Measurements from ENCODE around the gene ZNF879. TPM values are rescaled to one million over a fixed set of nuclear protein-coding genes. Genes with fewer than 3 reads are reported as not detected.

The ZNF879 gene
- total and polyA plus RNA-seq, 9 of the 15 experiments (the other 6 are each of a cell fraction or from before 2014, with no cell fraction given): 0.01 to 0.80 (median 0.33) TPM

DNA sequence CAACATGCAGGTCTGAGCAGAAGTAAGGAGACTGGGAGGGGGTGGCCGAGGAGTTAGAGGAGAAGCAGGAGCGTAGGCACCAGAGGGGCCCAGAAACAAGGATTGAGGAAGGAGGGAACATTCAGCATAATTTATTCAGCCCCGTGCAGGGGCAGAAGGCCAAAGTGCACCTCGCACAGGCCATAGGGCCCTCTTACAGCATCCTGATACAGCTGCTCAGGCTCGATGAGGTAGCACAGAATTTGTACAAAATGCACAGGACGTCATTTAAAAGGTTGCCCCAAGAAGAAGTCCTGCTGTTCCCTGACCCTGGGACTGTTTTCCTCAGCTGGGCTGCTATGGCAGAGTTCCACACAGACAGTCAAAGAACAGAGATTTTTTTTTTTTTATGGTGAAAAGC lies 26.4 kb upstream of the ZNF879 start:
- FAIRE-seq (no peak), DNase-seq (ENCODE audit: extremely low read depth in 1 of 4, low spot score in 3 of 4) (no peak), ATAC-seq (no peak)
- Histone ChIP-seq H3K36me3 (ENCODE audit: control insufficient read depth, insufficient read depth, low read length) (no peaks in the 10 kb centered on the region), H3K9me3 (replicated peaks; ENCODE audit: control insufficient read depth, insufficient read depth, low read depth, low read length) (no peaks in the 10 kb centered on the region), H2AFZ (ENCODE audit: low read depth, low read length) (no peak overlapping the region), H4K20me1 (replicated peaks; ENCODE audit: control insufficient read depth, insufficient read depth, low read length) (no peaks in the 10 kb centered on the region), H3K9ac (ENCODE audit: insufficient read depth in 1 of 2, low read depth in 2 of 2, low read length in 2 of 2) (no peak overlapping the region), H3K4me1 (replicated peaks in 1 of 2; ENCODE audit: control insufficient read depth in 2 of 2, insufficient read depth in 2 of 2, low read length in 2 of 2) (no peaks in the 10 kb centered on the region; a peak in 1 of 5 replicates), H3K27ac (ENCODE audit: extremely low read depth, low read depth, low read length) (no peak overlapping the region), H3K9me1 (ENCODE audit: control insufficient read depth, insufficient read depth, low read length) (no peaks in the 10 kb centered on the region), H3K4me3 (no peak overlapping the region), H3K79me2 (ENCODE audit: control insufficient read depth, insufficient read depth, low read length) (no peaks in the 10 kb centered on the region), H3K4me2 (ENCODE audit: insufficient read depth, low read length) (no peak overlapping the region), H3K27me3 (ENCODE audit: control insufficient read depth in 2 of 2, insufficient read depth in 2 of 2, low read length in 2 of 2) (peaks cover 0 to 51% of the 10 kb centered on the region in 2 experiments; a peak in 2 of 5 replicates)
- POLR2A ChIA-PET: interaction anchor here (1.0 kb wide), 1 partner anchor 13 kb away, joined by 5 read pairs; no protein-coding TSS in a partner anchor
- CTCF ChIA-PET (ENCODE audit: low intra/inter-chr PET ratio): no interaction called here
- intact Hi-C loops (cut with micrococcal nuclease): no loop called here
- TF ChIP-seq, protein P1, sequence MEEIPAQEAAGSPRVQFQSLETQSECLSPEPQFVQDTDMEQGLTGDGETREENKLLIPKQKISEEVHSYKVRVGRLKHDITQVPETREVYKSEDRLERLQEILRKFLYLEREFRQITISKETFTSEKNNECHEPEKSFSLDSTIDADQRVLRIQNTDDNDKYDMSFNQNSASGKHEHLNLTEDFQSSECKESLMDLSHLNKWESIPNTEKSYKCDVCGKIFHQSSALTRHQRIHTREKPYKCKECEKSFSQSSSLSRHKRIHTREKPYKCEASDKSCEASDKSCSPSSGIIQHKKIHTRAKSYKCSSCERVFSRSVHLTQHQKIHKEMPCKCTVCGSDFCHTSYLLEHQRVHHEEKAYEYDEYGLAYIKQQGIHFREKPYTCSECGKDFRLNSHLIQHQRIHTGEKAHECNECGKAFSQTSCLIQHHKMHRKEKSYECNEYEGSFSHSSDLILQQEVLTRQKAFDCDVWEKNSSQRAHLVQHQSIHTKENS (CRISPR knock-in tag; IDR thresholded peaks at IDR 0.05): no peak
- TF ChIP-seq HNRNPUL1 (IDR thresholded peaks at IDR 0.05; ENCODE audit: low read length): no peak
- no peak for TF ChIP-seq ZNF133 (CRISPR knock-in tag; IDR thresholded peaks at IDR 0.05)
- TF ChIP-seq ZNF586 (CRISPR knock-in tag; conservative IDR thresholded peaks at IDR 0.05): no peak
- in situ Hi-C loops (cut with MboI): no loop called here
- BruUV-seq (replicated peaks): no TSS peak
- 0% methylated on average over 6 of the region's 6 CpGs for WGBS (ENCODE audit: insufficient coverage, low coverage, missing lambda C conversion rate)

DNA sequence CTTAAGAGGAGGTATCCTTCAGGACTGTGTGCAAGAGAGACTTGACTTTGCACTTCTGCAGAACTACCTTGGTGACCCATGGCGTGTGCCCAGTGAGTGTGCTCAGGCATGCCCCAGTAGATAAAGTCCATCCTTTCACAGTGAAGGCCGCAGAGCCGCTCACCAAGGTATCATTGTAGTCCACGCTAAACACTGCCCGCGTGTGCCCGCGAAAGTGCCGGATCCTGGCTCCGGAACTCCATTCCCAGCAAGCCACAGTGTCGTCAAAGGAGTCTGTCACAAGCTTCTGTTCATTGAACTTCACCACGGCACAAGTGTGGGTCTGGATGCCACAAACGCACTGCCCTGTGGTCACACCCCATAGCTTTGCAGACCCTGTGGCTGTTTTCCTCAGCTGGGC lies 25.2 kb upstream of the ZNF879 start:
- Histone ChIP-seq H3K4me2 (ENCODE audit: insufficient read depth, low read length) (no peak overlapping the region), H3K36me3 (ENCODE audit: control insufficient read depth, insufficient read depth, low read length) (no peaks in the 10 kb centered on the region), H3K4me1 (replicated peaks in 1 of 2; ENCODE audit: control insufficient read depth in 2 of 2, insufficient read depth in 2 of 2, low read length in 2 of 2) (no peaks in the 10 kb centered on the region; a peak in 1 of 5 replicates), H3K27ac (ENCODE audit: extremely low read depth, low read depth, low read length) (no peak overlapping the region), H3K4me3 (no peak overlapping the region), H4K20me1 (replicated peaks; ENCODE audit: control insufficient read depth, insufficient read depth, low read length) (no peaks in the 10 kb centered on the region), H3K9ac (ENCODE audit: insufficient read depth in 1 of 2, low read depth in 2 of 2, low read length in 2 of 2) (no peak overlapping the region), H3K9me3 (replicated peaks; ENCODE audit: control insufficient read depth, insufficient read depth, low read depth, low read length) (no peaks in the 10 kb centered on the region), H2AFZ (ENCODE audit: low read depth, low read length) (no peak overlapping the region), H3K9me1 (ENCODE audit: control insufficient read depth, insufficient read depth, low read length) (no peaks in the 10 kb centered on the region), H3K27me3 (ENCODE audit: control insufficient read depth in 2 of 2, insufficient read depth in 2 of 2, low read length in 2 of 2) (peaks cover 0 to 42% of the 10 kb centered on the region in 2 experiments; a peak in 2 of 5 replicates), H3K79me2 (ENCODE audit: control insufficient read depth, insufficient read depth, low read length) (no peaks in the 10 kb centered on the region)
- ChIA-PET CTCF (ENCODE audit: low intra/inter-chr PET ratio) (no interaction called here), POLR2A (no interaction called here)
- intact Hi-C loops (cut with micrococcal nuclease): no loop called here
- 0% methylated on average over 13 of the region's 13 CpGs for WGBS (ENCODE audit: insufficient coverage, low coverage, missing lambda C conversion rate)
- no peak for FAIRE-seq
- no TSS peak for BruUV-seq (replicated peaks)
- no peak for DNase-seq (ENCODE audit: extremely low read depth in 1 of 4, low spot score in 3 of 4)
- no peak for ATAC-seq
- in situ Hi-C loops (cut with MboI): no loop called here
- TF ChIP-seq ZNF75A (CRISPR knock-in tag; IDR thresholded peaks at IDR 0.05): no peak
- TF ChIP-seq ZNF586 (CRISPR knock-in tag; conservative IDR thresholded peaks at IDR 0.05): no peak
- no peak for TF ChIP-seq MYNN (IDR thresholded peaks at IDR 0.05)
- TF ChIP-seq MYNN (CRISPR knock-in tag; IDR thresholded peaks at IDR 0.05): no peak
- TF ChIP-seq ZNF77 (CRISPR knock-in tag; IDR thresholded peaks at IDR 0.05): no peak
- TF ChIP-seq PHF20 (IDR thresholded peaks at IDR 0.05; ENCODE audit: partially characterized antibody): no peak
- TF ChIP-seq ZSCAN29 (IDR thresholded peaks at IDR 0.05): no peak
- no peak for TF ChIP-seq ZNF239 (CRISPR knock-in tag; IDR thresholded peaks at IDR 0.05)
- TF ChIP-seq, protein P2, sequence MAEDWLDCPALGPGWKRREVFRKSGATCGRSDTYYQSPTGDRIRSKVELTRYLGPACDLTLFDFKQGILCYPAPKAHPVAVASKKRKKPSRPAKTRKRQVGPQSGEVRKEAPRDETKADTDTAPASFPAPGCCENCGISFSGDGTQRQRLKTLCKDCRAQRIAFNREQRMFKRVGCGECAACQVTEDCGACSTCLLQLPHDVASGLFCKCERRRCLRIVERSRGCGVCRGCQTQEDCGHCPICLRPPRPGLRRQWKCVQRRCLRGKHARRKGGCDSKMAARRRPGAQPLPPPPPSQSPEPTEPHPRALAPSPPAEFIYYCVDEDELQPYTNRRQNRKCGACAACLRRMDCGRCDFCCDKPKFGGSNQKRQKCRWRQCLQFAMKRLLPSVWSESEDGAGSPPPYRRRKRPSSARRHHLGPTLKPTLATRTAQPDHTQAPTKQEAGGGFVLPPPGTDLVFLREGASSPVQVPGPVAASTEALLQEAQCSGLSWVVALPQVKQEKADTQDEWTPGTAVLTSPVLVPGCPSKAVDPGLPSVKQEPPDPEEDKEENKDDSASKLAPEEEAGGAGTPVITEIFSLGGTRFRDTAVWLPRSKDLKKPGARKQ (CRISPR knock-in tag; IDR thresholded peaks at IDR 0.05): no peak
- no peak for TF ChIP-seq RBM34 (IDR thresholded peaks at IDR 0.05; ENCODE audit: borderline replicate concordance, insufficient read depth, low read length)

All from K562 (cell line).